ENCODE measurements around the gene BEND3. TPM values are rescaled to one million over a fixed set of nuclear protein-coding genes. Genes with fewer than 3 reads are reported as not detected.
"Not testable (repeated sequence)": the region's sequence is repeated elsewhere in the genome, so short reads cannot be mapped to it uniquely, and the experiment has no call there.

The BEND3 gene
- total RNA-seq, result 3.8 TPM
- long read RNA-seq, partial matches to known transcripts, result 0 of 4 reads
- long read RNA-seq, other reads (novel, unspliced or antisense), result 4 of 4 reads

- Histone ChIP-seq H3K4me3 (peak within 1 kb of the TSS; percentile 70), H3K4me1 (peaks cover 18% of the 10 kb centered on the region), H3K36me3 (no peaks in the 10 kb centered on the region), H3K9me3 (no peaks in the 10 kb centered on the region), H3K27me3 (peaks cover 6% of the 10 kb centered on the region), H3K27ac (peak within 1 kb of the TSS; percentile 75)
- intact Hi-C loops (cut with DNase I), result no loop called here
- no peak for TF ChIP-seq CTCF (IDR thresholded peaks at IDR 0.05)
- peak; percentile 28 for ATAC-seq
- peak; percentile 79 for DNase-seq
Measured at GRCh38 chr6:107114926-107115694, at the start of gene BEND3. BEND3 (minus strand) TSS chr6:107115515; CDS start chr6:107099285, 16,230 bp downstream.

GRCh38 chr6:107164299-107164698, 49.0 kb upstream of the BEND3 start:
- H3K4me1 ChIP-seq; H3K4me3 ChIP-seq; DNase-seq; H3K36me3 ChIP-seq; H3K27ac ChIP-seq; H3K27me3 ChIP-seq; ATAC-seq; H3K9me3 ChIP-seq; intact Hi-C loops (cut with DNase I): not testable (repeated sequence)

- ATAC-seq (no peak), DNase-seq (no peak)
- Histone ChIP-seq H3K36me3 (no peaks in the 10 kb centered on the region), H3K27ac (no peak overlapping the region), H3K27me3 (no peaks in the 10 kb centered on the region), H3K4me1 (no peaks in the 10 kb centered on the region), H3K4me3 (no peak overlapping the region), H3K9me3 (no peaks in the 10 kb centered on the region)
- TF ChIP-seq CTCF (IDR thresholded peaks at IDR 0.05), result no peak
- intact Hi-C loops (cut with DNase I), result no loop called here
Measured at GRCh38 chr6:107161521-107161920, 46.2 kb upstream of the BEND3 start.

GRCh38 chr6:107156617-107157016, 41.3 kb upstream of the BEND3 start:
- no peak overlapping the region for H3K27ac ChIP-seq
- ATAC-seq (no peak), DNase-seq (no peak)
- no peaks in the 10 kb centered on the region for H3K27me3 ChIP-seq
- H3K4me3 ChIP-seq, result no peak overlapping the region
- TF ChIP-seq CTCF (IDR thresholded peaks at IDR 0.05), result no peak
- H3K36me3 ChIP-seq, result no peaks in the 10 kb centered on the region
- no peaks in the 10 kb centered on the region for H3K9me3 ChIP-seq
- no peaks in the 10 kb centered on the region for H3K4me1 ChIP-seq
- intact Hi-C loops (cut with DNase I), result no loop called here

GRCh38 chr6:107154801-107155160, 39.5 kb upstream of the BEND3 start:
- intact Hi-C loops (cut with DNase I), result no loop called here
- Histone ChIP-seq H3K27ac (peak overlapping the region; percentile 45), H3K9me3 (no peaks in the 10 kb centered on the region), H3K4me1 (no peaks in the 10 kb centered on the region), H3K36me3 (no peaks in the 10 kb centered on the region), H3K4me3 (no peak overlapping the region), H3K27me3 (no peaks in the 10 kb centered on the region)
- TF ChIP-seq CTCF (IDR thresholded peaks at IDR 0.05), result no peak
- no peak for DNase-seq
- ATAC-seq, result no peak

GRCh38 chr6:107154131-107154800, 39.0 kb upstream of the BEND3 start:
- DNase-seq, result peak; percentile 73
- no peak for TF ChIP-seq CTCF (IDR thresholded peaks at IDR 0.05)
- Histone ChIP-seq H3K4me3 (no peak overlapping the region), H3K27ac (peak overlapping the region; percentile 45), H3K36me3 (no peaks in the 10 kb centered on the region), H3K27me3 (no peaks in the 10 kb centered on the region), H3K9me3 (no peaks in the 10 kb centered on the region), H3K4me1 (no peaks in the 10 kb centered on the region)
- peak; percentile 40 for ATAC-seq
- intact Hi-C loops (cut with DNase I), result no loop called here

Data from upper lobe of right lung (tissue), 1 donor.